Erythroblast (primary cell): ENCODE results near the gene CNTN4.

Experiments
- GATA1 ChIP-seq: IDR thresholded peaks from 2 replicates; pipeline ENCODE4 v1.6.1; 2011; ENCODE audit warnings: low read depth, mild to moderate bottlenecking, control low read depth, low read length, moderate library complexity
- POLR2A ChIP-seq: IDR thresholded peaks from 2 replicates; pipeline ENCODE4 v1.6.1; 2011; ENCODE audit warnings: mild to moderate bottlenecking, low read length

GRCh38 chr3:2650746-2651145 lies 552.1 kb downstream of the CNTN4 start:
- TF ChIP-seq POLR2A (no peak), GATA1 (no peak)
